ENCODE results near the gene PHTF1. TPM values are rescaled to one million over a fixed set of nuclear protein-coding genes. Genes with fewer than 3 reads are reported as not detected.
"Not testable (repeated sequence)": the region's sequence is repeated elsewhere in the genome, so short reads cannot be mapped to it uniquely, and the experiment has no call there.

Gene PHTF1
- total and polyA plus RNA-seq, 9 donors: 4.5 to 28.6 (median 9.7) TPM

- intact Hi-C loops (cut with DNase I): loop anchor here in 1 of 4 donors (10.0 kb wide), 1 partner anchor 148 kb away; the partner anchor contains the start of genes AP4B1 and DCLRE1B
- Histone ChIP-seq H3K27ac (no peak overlapping the region), H3K4me1 (ENCODE audit: insufficient read depth) (no peaks in the 10 kb centered on the region), H3K9me3 (no peaks in the 10 kb centered on the region), H3K27me3 (no peaks in the 10 kb centered on the region), H3K4me3 (no peak overlapping the region), H3K36me3 (no peaks in the 10 kb centered on the region)
- 91 to 100% (median 98%) methylated on average over 1 of the region's 1 CpG for WGBS, 3 donors
- TF ChIP-seq POLR2A (IDR thresholded peaks at IDR 0.05): no peak
- no peak for TF ChIP-seq CTCF (IDR thresholded peaks at IDR 0.05)
- TF ChIP-seq EP300 (IDR thresholded peaks at IDR 0.05): no peak
- no peak for DNase-seq
These were observed 2.8 kb downstream of the PHTF1 start for GRCh38 chr1:113756461-113756860.

- intact Hi-C loops (cut with DNase I): loop anchor here in 1 of 4 donors (10.0 kb wide), 1 partner anchor 151 kb away; the partner anchor contains the start of genes AP4B1 and DCLRE1B
- DNase-seq; H3K27me3 ChIP-seq; H3K4me1 ChIP-seq (ENCODE audit: insufficient read depth); H3K36me3 ChIP-seq; H3K27ac ChIP-seq; H3K4me3 ChIP-seq; H3K9me3 ChIP-seq: not testable (repeated sequence)
- WGBS, 3 donors: 84 to 85% (median 85%) methylated on average over 6 of the region's 6 CpGs
These were observed 6.0 kb downstream of the PHTF1 start for GRCh38 chr1:113753333-113753732.

DNA sequence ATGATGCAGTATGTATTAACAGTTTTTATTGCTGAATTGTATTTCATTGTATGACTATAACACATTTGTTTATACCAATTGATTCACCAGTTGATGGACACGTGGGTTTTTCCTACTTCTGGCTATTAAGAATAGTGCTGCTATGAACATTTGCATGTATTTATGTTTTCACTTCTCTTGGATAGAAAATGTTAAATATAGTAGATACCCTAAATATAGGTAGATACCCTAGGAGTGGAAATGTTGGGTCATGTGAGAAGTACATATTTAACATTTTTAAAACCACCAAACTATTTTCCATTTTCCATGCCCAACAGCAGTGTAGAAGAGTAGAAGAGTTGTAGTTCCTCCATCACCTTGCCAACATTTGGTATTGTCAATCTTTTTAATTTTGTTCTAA lies 7.8 kb downstream of the PHTF1 start:
- Histone ChIP-seq H3K4me1 (ENCODE audit: insufficient read depth) (no peaks in the 10 kb centered on the region), H3K36me3 (no peaks in the 10 kb centered on the region), H3K27ac (no peak overlapping the region), H3K27me3 (no peaks in the 10 kb centered on the region), H3K4me3 (no peak overlapping the region), H3K9me3 (no peaks in the 10 kb centered on the region)
- DNase-seq: no peak
- TF ChIP-seq EP300 (IDR thresholded peaks at IDR 0.05) (no peak), POLR2A (IDR thresholded peaks at IDR 0.05) (no peak), CTCF (IDR thresholded peaks at IDR 0.05) (no peak)
- WGBS, 3 donors: 85 to 94% (median 93%) methylated on average over 1 of the region's 1 CpG
- intact Hi-C loops (cut with DNase I): loop anchor here in 1 of 4 donors (10.0 kb wide), 1 partner anchor 153 kb away; the partner anchor contains the start of genes AP4B1 and DCLRE1B

DNA sequence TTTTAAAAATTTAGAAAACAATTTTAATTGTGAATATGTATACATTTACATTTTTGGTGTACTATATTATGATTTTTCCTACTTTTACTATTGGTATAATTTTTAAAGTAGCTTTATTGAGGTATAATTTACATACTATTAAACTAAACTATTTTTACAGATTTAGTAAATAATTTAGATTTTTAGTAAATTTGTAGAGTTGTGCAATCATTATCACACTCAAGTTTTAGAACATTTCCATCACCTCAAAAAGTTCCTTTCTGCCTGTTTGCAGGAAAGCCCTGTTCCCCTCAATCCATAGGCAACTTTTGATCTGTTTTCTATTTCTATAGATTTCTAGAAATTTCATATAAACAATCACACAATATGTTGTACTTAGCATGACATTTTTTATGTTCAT lies 8.2 kb downstream of the PHTF1 start:
- H3K4me1 ChIP-seq (ENCODE audit: insufficient read depth): no peaks in the 10 kb centered on the region
- H3K27me3 ChIP-seq: no peaks in the 10 kb centered on the region
- intact Hi-C loops (cut with DNase I): loop anchor here in 1 of 4 donors (10.0 kb wide), 1 partner anchor 154 kb away; the partner anchor contains the start of genes AP4B1 and DCLRE1B
- no peak for TF ChIP-seq POLR2A (IDR thresholded peaks at IDR 0.05)
- TF ChIP-seq CTCF (IDR thresholded peaks at IDR 0.05): no peak
- TF ChIP-seq EP300 (IDR thresholded peaks at IDR 0.05): no peak
- H3K9me3 ChIP-seq: no peaks in the 10 kb centered on the region
- H3K36me3 ChIP-seq: no peaks in the 10 kb centered on the region
- H3K27ac ChIP-seq: no peak overlapping the region
- no peak overlapping the region for H3K4me3 ChIP-seq
- no peak for DNase-seq

GRCh38 chr1:113749402-113749801 lies 9.9 kb downstream of the PHTF1 start:
- intact Hi-C loops (cut with DNase I): no loop called here
- Histone ChIP-seq H3K36me3 (no peaks in the 10 kb centered on the region), H3K4me3 (no peak overlapping the region), H3K4me1 (ENCODE audit: insufficient read depth) (no peaks in the 10 kb centered on the region), H3K27ac (no peak overlapping the region), H3K9me3 (no peaks in the 10 kb centered on the region), H3K27me3 (no peaks in the 10 kb centered on the region)
- no peak for DNase-seq
- 88 to 92% (median 89%) methylated on average over 3 of the region's 3 CpGs for WGBS, 3 donors
- TF ChIP-seq POLR2A (IDR thresholded peaks at IDR 0.05) (no peak), EP300 (IDR thresholded peaks at IDR 0.05) (no peak), CTCF (IDR thresholded peaks at IDR 0.05) (no peak)
